ENCODE results near the gene CLDN15.
"Not testable (repeated sequence)": the region's sequence is repeated elsewhere in the genome, so short reads cannot be mapped to it uniquely, and the experiment has no call there.

CLDN15 gene

GRCh38 chr7:101222275-101222830, 15.2 kb downstream of the CLDN15 start:
- DNase-seq (ENCODE audit: low spot score): no peak

DNA sequence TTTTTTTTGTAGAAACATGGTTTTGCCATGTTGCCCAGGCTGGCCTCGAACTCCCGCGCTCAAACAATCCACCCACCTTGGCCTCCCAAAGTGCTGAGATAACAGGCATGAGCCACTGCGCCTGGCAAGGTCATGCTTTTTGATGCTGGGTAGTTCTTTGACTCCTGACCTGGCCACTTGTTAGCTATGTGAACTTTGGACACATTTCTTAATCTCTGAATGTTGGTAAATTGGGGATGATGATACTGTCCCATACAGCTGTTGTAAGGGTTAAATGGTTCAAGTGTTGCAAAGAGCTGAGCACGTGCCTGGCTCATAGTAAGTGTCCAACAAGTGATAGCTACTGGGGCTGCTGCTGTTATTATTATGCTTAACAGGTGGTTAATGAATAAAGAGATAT, 17.3 kb downstream of the CLDN15 start:
- DNase-seq (ENCODE audit: low spot score): no peak

DNA sequence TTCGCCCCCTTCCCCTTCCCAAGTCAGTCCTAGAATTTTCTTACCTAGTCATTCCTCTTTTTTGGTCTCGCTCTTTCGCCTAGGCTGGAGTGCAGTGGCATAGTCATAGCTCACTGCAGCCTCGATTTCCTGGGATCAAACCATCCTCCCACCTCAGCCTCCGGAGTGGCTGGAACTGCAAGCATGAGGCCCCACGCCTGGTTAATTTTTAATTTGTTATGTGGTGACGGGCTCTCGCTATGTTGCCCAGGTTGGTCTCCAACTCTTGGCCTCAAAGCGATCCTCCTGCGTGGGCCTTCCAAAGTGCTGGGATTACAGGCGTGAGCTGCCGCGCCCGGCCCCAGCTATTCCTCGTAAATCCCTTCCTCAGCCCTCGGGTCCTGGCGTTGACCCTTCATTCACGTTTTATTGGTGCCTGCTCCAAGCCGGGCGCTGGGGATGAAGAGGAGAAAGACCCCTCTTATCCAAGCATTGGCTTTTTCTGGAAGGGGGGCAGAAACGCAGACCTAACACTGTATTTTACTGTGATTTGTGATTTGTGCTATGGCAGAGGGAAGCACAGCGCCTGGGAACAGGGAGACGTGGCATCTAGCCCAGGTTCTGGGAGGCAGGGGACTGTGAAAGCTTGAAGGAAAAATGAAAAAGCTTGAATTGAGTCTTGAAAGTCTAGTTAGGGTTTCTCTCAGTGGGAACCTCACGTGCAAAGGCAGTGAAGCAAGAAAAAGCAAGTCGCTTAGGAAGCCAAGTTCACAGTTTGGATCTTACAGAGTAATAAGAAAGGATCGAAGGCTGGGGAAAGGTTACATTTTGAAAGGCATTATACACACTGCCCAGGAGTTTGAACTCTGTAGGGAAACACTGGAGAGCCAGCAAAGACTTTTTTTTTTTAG, 19.1 kb downstream of the CLDN15 start:
- no peak for DNase-seq (ENCODE audit: low spot score)

DNA sequence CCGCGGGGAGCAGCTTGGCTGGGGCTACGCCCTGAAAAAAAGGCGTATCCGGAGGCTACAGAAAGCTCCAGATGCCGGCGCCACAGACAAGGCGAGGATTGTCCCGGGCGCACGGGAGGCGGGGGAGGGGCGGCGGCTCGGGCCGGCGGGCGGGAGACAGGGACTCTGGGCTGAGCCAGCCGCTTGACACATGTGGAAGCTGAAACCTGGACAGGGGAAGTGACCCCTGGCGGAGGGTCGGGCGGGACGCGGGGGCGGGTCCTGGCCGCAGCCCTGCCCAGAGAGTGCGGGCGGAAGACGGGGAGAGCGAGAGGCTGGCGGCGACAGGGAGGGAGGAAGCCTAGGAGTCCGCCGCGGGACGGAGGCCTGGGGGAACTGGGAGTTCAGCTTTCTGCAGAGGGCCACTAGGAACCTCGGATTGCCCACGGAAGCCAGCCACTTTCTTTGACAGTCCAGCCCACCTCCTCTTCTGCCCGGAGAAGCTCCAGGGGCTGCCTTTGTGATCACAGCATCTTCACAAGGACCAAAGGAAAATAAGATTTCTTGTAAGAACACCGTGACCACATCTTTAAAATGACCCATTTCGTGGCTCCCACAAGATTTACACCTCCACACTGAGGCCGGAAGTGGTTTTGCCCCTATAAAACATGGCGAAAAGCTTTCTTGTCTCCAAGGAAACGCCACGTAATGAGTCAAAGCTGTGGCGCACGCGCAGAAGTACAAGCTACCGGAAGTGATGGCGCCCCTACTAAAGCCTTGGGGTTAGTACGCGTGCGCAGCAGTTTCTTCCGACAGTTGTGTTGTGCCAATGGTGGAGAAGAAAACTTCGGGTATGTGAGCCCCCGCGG, 20.0 kb downstream of the CLDN15 start, which contains the start of the genes PLOD3 and ZNHIT1:
PLOD3 (minus strand) TSS at position 194 of the 848 bp plus-strand sequence. CDS start 307 bp downstream, outside the sequence.
ZNHIT1 (plus strand) TSS at position 778 of the 848 bp plus-strand sequence; CDS start at position 809, 31 bp downstream.
- peak; percentile 93 for DNase-seq (ENCODE audit: low spot score)

GRCh38 chr7:101216860-101217387, 20.7 kb downstream of the CLDN15 start:
- no peak for DNase-seq (ENCODE audit: low spot score)

DNA sequence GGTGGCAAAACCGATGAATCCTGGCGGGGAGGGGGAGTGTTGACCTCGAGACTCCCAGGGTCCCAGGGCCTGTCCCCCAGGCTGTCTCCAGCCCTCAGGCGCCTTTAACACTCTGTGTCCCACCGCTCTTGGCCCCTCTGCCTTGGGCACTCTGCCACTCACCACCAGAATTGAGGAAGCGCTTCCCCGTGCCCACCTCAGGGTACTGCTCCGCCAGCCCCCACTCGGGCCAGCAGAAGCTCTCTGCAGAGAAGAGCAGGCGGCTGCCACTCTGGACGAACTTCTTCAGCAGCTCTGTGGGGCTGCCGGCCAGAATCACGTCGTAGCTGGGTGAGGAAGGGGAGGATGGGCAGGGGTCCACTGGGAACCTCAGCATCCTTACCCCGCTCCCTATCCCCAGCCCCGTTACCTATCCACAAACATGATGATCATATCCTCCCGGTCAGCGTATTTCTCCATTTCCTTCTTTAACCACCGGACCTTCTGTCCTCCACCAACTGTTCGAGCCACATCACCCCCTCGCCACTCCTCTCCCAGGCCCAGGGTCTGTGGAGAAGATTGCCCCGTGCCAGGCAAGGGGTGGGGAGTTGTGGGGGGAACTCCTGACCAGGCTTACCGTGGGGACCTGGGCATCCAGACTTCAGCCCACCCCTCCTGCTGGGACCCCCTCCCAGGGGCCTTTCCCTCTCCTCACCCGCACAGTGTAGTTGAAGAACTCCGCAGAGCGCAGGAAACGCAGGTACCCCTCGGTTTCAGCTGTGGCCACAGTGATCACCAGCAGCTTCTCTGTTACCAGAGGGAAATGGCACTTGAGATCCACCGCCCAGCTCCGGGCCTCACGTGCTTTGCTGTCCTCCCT, 21.4 kb downstream of the CLDN15 start:
- no peak for DNase-seq (ENCODE audit: low spot score)

DNA sequence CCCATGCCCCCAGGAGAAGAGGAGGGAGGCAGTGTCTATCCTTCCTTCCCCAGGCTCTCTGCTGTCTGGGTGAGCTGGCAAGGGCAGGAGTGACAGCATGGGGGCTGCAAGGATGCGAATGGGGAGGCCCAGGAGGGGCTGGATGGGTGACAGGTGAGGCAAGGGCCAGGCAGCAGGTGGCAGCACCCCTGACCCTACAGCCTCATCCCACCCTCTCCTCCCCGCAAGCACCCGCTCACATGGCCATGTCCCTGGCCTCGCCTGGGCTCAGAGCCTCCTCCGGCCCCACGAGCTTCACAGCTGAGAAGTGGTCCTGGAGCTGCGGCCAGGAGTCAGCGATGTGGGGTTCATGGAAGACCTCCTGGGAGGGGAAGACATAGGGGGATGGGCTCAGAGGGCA, 25.6 kb downstream of the CLDN15 start:
- DNase-seq (ENCODE audit: low spot score): no peak

GRCh38 chr7:101211501-101211900, 26.1 kb downstream of the CLDN15 start:
- DNase-seq (ENCODE audit: low spot score): no peak

DNA sequence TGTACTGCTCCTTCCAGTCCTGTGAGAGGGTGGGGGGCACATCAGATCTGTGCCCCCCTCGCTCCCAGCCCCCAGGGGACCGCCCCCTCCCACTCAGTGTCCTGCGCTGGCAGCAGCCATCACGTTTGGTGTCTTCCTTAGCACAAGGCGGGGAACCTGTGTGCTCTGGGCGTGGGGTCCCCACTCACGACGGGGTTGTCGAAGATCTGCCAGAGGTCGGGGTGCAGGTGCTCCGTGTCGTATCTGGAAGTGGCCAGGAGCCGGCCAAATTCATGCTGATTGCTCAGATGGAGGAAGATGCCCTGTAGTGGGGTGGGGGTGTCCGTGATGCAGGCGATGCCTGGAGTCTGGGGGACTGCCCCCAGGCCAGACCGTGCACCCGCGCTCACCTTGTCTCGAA, 27.5 kb downstream of the CLDN15 start:
- no peak for DNase-seq (ENCODE audit: low spot score)

GRCh38 chr7:101208794-101209193, 28.8 kb downstream of the CLDN15 start:
- DNase-seq (ENCODE audit: low spot score): no peak

DNA sequence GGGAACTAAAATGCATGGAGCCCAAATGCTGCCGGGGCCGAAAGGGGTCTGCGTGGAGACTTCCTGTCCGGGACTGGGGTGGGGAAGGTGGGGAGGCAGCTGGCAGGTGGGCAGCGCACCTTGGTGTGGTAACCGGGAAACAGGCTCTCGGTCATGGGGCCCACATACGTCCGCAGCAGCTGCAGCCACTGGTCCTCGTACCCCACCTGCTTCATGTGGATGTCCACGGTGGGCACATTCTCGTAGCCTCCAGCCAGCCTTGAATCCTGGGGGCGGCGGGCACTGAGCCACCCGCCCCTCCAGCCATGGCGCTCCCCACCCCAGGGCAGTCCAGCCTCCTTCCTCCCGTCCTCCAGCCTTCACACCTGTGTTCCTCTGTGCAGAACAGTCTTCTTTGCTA, 30.1 kb downstream of the CLDN15 start:
- DNase-seq (ENCODE audit: low spot score): no peak

DNA sequence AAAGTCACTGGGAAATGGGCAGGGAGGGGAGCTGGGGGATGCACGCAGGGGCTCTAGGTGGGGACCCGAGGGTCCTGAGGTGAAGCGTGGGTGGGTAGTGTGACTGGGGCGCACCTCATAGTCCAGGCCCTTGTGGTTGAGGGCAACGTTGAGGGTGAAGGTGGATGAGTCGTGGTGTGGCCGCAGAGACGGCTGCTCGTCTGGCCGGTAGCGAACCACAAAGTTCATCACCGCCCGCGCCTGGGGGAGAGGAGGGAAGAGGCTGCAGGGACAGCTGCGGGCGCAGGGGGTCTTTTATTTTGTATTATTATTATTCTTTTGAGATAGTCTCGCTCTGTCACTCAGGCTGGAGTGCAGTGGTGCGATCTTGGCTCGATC, 30.9 kb downstream of the CLDN15 start:
- no peak for DNase-seq (ENCODE audit: low spot score)

DNA sequence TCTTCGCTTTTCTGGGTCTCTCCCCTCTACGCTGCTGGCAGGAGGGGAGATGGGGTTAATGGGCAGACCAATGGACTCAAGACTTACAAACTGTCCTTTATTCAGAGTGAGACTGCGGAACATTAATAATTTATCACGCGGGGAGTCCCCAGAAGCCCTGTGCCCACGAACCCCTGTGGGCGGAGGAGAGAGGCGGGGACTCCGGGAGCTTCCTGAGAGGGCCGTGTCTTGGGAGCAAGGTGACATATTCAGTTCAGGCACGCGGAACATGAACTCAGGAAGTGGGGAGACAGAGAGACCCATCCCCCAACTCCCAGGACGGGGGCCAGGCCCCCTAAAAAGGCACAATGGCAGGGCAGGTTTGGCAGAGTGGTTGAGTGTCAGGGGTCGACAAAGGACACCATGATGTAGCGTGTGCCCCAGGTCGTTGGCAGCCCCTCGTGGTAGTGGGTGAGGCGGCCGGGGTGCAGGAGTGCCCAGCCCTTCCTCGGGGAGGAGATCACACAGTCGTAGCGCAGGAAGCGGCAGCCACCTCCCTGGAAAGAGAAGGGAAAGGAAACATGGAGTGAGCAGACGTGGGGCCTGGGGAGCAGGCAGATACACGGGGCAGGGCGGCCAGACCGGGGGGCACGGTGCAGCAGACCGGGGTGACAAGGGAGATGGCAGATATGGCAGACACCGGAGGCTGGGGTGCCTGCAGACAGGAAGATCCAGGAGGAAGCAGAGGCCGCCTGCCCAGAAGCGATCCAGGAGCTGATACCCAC, 31.5 kb downstream of the CLDN15 start:
- DNase-seq (ENCODE audit: low spot score): no peak

GRCh38 chr7:101203740-101204738, 33.6 kb downstream of the CLDN15 start:
- DNase-seq (ENCODE audit: low spot score): not testable (repeated sequence)

GRCh38 chr7:101202603-101202918, 35.0 kb downstream of the CLDN15 start:
- DNase-seq (ENCODE audit: low spot score): no peak

- DNase-seq (ENCODE audit: low spot score): peak; percentile 39
Observed at GRCh38 chr7:101201695-101202602, 35.7 kb downstream of the CLDN15 start.

GRCh38 chr7:101200862-101201599, 36.6 kb downstream of the CLDN15 start, which contains the start of gene MOGAT3:
MOGAT3 (minus strand) TSS chr7:101201036; CDS start chr7:101200854, 182 bp downstream.
- no peak for DNase-seq (ENCODE audit: low spot score)

DNA sequence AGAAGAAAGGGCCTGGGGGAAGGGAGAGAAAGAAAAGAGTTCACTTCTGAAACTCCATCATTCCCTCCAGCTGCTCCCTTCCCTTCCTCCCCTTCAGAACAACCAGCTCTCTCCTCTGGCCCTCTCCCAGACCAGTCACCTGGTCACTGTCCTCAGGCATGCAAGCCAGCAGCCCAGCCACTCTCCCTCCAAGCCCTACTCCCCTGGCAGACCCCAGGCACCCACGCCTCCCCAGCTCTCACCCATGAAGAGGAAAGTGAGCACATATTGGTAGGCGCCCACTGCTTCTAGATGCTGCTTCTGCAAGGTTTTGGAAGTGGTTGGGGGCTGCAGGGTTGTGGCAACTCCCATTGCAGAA, 37.1 kb downstream of the CLDN15 start:
- DNase-seq (ENCODE audit: low spot score): no peak
